CD4-positive, CD25-positive, alpha-beta regulatory T cell (primary cell): ENCODE measurements around the gene RALGAPA1. TPM values are rescaled to one million over a fixed set of nuclear protein-coding genes. Genes with fewer than 3 reads are reported as not detected.

Source experiments
- ATAC-seq, 2 donors: fragments of 150-1000 bp; cut with Tn5 transposase; one replicate each; pipeline ENCODE4 v1.10.0; 2021; ENCODE audit warnings: low read depth in 2 of 2, moderate number of reproducible peaks in 2 of 2, moderate library complexity in 1 of 2
- DNase-seq, 3 donors: peaks; one replicate each; pipeline versions ENCODE4 v3.0.0 to v3.0.0-alpha.2; 2012 to 2022; ENCODE audit warnings: mixed read lengths in 1 of 3
- H3K27ac ChIP-seq: one replicate; pipeline ENCODE4 v1.7.0; 2013; ENCODE audit warnings: mild to moderate bottlenecking, low read length; ENCODE audit not compliant: insufficient read depth, poor library complexity, severe bottlenecking
- H3K27me3 ChIP-seq: one replicate; pipeline ENCODE4 v1.7.0; 2013; ENCODE audit warnings: low read length; ENCODE audit not compliant: control insufficient read depth, insufficient read depth
- H3K36me3 ChIP-seq: one replicate; pipeline ENCODE4 v1.7.0; 2013; ENCODE audit warnings: mild to moderate bottlenecking, low read length, moderate library complexity; ENCODE audit not compliant: control insufficient read depth, insufficient read depth
- H3K4me1 ChIP-seq: 2 replicates; pipeline ENCODE4 v1.7.0; 2013; ENCODE audit warnings: mild to moderate bottlenecking, low read length; ENCODE audit not compliant: insufficient read depth, control insufficient read depth, poor library complexity, severe bottlenecking
- H3K4me3 ChIP-seq: one replicate; pipeline ENCODE4 v1.7.0; 2013; ENCODE audit warnings: low read depth, mild to moderate bottlenecking, low read length, moderate library complexity
- H3K9me3 ChIP-seq, 2 experiments: 1 replicate in 1 of 2; 2 replicates in 1 of 2; pipeline ENCODE4 v1.7.0; 2013; ENCODE audit warnings: low read length in 2 of 2, mild to moderate bottlenecking in 1 of 2, moderate library complexity in 1 of 2; ENCODE audit not compliant: control insufficient read depth in 2 of 2
- H3K27ac Mint-ChIP-seq, 3 donors: one replicate each; pipeline ENCODE4 v1.8.0; 2020 to 2022; ENCODE audit warnings: mild to moderate bottlenecking in 3 of 3, mixed read lengths in 3 of 3, moderate library complexity in 2 of 3
- H3K27me3 Mint-ChIP-seq: one replicate; pipeline ENCODE4 v1.8.0; 2022; ENCODE audit warnings: mild to moderate bottlenecking, mixed read lengths
- H3K36me3 Mint-ChIP-seq: one replicate; pipeline ENCODE4 v1.8.0; 2020; ENCODE audit warnings: mixed read lengths
- H3K4me1 Mint-ChIP-seq, 4 donors: one replicate each; pipeline ENCODE4 v1.8.0; 2020 to 2022; ENCODE audit warnings: mixed read lengths in 4 of 4, mild to moderate bottlenecking in 1 of 4
- H3K4me3 Mint-ChIP-seq, 4 donors: one replicate each; pipeline ENCODE4 v1.8.0; 2020 to 2022; ENCODE audit warnings: mild to moderate bottlenecking in 4 of 4, mixed read lengths in 4 of 4, moderate library complexity in 3 of 4
- H3K9me3 Mint-ChIP-seq, 7 donors: one replicate each; pipeline ENCODE4 v1.8.0; 2020 to 2022; ENCODE audit warnings: mixed read lengths in 7 of 7, mild to moderate bottlenecking in 3 of 7, moderate library complexity in 2 of 7
- polyA plus RNA-seq, 4 donors: library from polyadenylated mRNA; unstranded; fragments of 300-500 nt; fragmentation: Illumina TruSeq; gene quantifications; one replicate each; pipeline ENCODE4 v1.2.3, GENCODE V29; 2021
- total RNA-seq: library from RNA; stranded (reverse); gene quantifications from one replicate; pipeline ENCODE4 v1.2.3, GENCODE V29; 2022

RALGAPA1 gene
- total and polyA plus RNA-seq, 5 donors from 2014 or later = 14.0 to 93.6 (median 20.3) TPM

GRCh38 chr14:35807131-35807961 lies 1.7 kb downstream of the RALGAPA1 start:
- peaks cover 20 to 43% (median 32%) of the 10 kb centered on the region in 4 donors for H3K4me1 Mint-ChIP-seq
- ATAC-seq (no peak), DNase-seq (no peak)
- peaks cover 6% of the 10 kb centered on the region for H3K27me3 Mint-ChIP-seq
- Histone ChIP-seq H3K9me3 (no peaks in the 10 kb centered on the region), H3K27ac (no peak overlapping the region), H3K27me3 (no peaks in the 10 kb centered on the region), H3K36me3 (no peaks in the 10 kb centered on the region), H3K4me1 (peaks cover 24% of the 10 kb centered on the region), H3K4me3 (peak overlapping the region; percentile 87)
- peak overlapping the region in 2 of 3 donors; percentile 81 to 98 for H3K27ac Mint-ChIP-seq
- H3K4me3 Mint-ChIP-seq = peak overlapping the region; percentile 84 to 98 (median 92)
- no peaks in the 10 kb centered on the region for H3K9me3 Mint-ChIP-seq
- peaks cover 9% of the 10 kb centered on the region for H3K36me3 Mint-ChIP-seq

GRCh38 chr14:35806006-35806907 lies 2.8 kb downstream of the RALGAPA1 start:
- no peak overlapping the region for H3K27ac ChIP-seq
- ATAC-seq (no peak), DNase-seq (no peak)
- Mint-ChIP-seq H3K9me3 (no peaks in the 10 kb centered on the region), H3K36me3 (peaks cover 9% of the 10 kb centered on the region), H3K4me1 (peaks cover 20 to 54% (median 42%) of the 10 kb centered on the region in 4 donors), H3K27me3 (peaks cover 6% of the 10 kb centered on the region), H3K27ac (peak overlapping the region in 1 of 3 donors; percentile 98), H3K4me3 (peak overlapping the region; percentile 35 to 98 (median 76))
- peak overlapping the region; percentile 87 for H3K4me3 ChIP-seq
- no peaks in the 10 kb centered on the region for H3K36me3 ChIP-seq
- no peaks in the 10 kb centered on the region for H3K9me3 ChIP-seq
- peaks cover 24% of the 10 kb centered on the region for H3K4me1 ChIP-seq
- no peaks in the 10 kb centered on the region for H3K27me3 ChIP-seq

- no peak for ATAC-seq
- H3K27ac Mint-ChIP-seq = no peak overlapping the region
- H3K36me3 Mint-ChIP-seq = peaks cover 11% of the 10 kb centered on the region
- no peak overlapping the region for H3K4me3 ChIP-seq
- H3K9me3 Mint-ChIP-seq = no peaks in the 10 kb centered on the region
- no peaks in the 10 kb centered on the region for H3K27me3 ChIP-seq
- no peaks in the 10 kb centered on the region for H3K9me3 ChIP-seq
- no peaks in the 10 kb centered on the region for H3K4me1 ChIP-seq
- H3K27me3 Mint-ChIP-seq = no peaks in the 10 kb centered on the region
- no peak overlapping the region for H3K4me3 Mint-ChIP-seq
- peaks cover 14 to 63% (median 46%) of the 10 kb centered on the region in 4 donors for H3K4me1 Mint-ChIP-seq
- DNase-seq = no peak
- H3K27ac ChIP-seq = no peak overlapping the region
- no peaks in the 10 kb centered on the region for H3K36me3 ChIP-seq
Observed at GRCh38 chr14:35797796-35798195, 11.3 kb downstream of the RALGAPA1 start.

GRCh38 chr14:35789651-35790050 lies 19.4 kb downstream of the RALGAPA1 start:
- Histone ChIP-seq H3K4me3 (no peak overlapping the region), H3K9me3 (no peaks in the 10 kb centered on the region), H3K36me3 (no peaks in the 10 kb centered on the region), H3K27me3 (no peaks in the 10 kb centered on the region), H3K27ac (no peak overlapping the region), H3K4me1 (no peaks in the 10 kb centered on the region)
- no peaks in the 10 kb centered on the region for H3K27me3 Mint-ChIP-seq
- no peaks in the 10 kb centered on the region for H3K9me3 Mint-ChIP-seq
- DNase-seq = no peak
- peaks cover 25 to 48% (median 26%) of the 10 kb centered on the region in 4 donors for H3K4me1 Mint-ChIP-seq
- ATAC-seq = no peak
- H3K36me3 Mint-ChIP-seq = peaks cover 6% of the 10 kb centered on the region
- no peak overlapping the region for H3K27ac Mint-ChIP-seq
- H3K4me3 Mint-ChIP-seq = no peak overlapping the region

GRCh38 chr14:35786856-35787255 lies 22.2 kb downstream of the RALGAPA1 start:
- Mint-ChIP-seq H3K36me3 (peaks cover 10% of the 10 kb centered on the region), H3K27ac (peak overlapping the region in 1 of 3 donors; percentile 6), H3K4me1 (peaks cover 33 to 57% (median 36%) of the 10 kb centered on the region in 4 donors), H3K9me3 (peaks cover 0 to 4% (median under 1%) of the 10 kb centered on the region in 7 donors), H3K4me3 (no peak overlapping the region), H3K27me3 (no peaks in the 10 kb centered on the region)
- no peaks in the 10 kb centered on the region for H3K36me3 ChIP-seq
- H3K27me3 ChIP-seq = no peaks in the 10 kb centered on the region
- H3K4me3 ChIP-seq = no peak overlapping the region
- no peak overlapping the region for H3K27ac ChIP-seq
- no peaks in the 10 kb centered on the region for H3K4me1 ChIP-seq
- H3K9me3 ChIP-seq = peaks cover 0 to 1% of the 10 kb centered on the region in 2 experiments
- no peak for ATAC-seq
- DNase-seq = no peak

- Mint-ChIP-seq H3K4me1 (peaks cover 28 to 41% (median 35%) of the 10 kb centered on the region in 4 donors), H3K27me3 (no peaks in the 10 kb centered on the region)
Observed at GRCh38 chr14:35783699-35784098, 25.4 kb downstream of the RALGAPA1 start.

GRCh38 chr14:35779368-35779767 lies 29.7 kb downstream of the RALGAPA1 start:
- H3K4me3 ChIP-seq = no peak overlapping the region
- DNase-seq (no peak), ATAC-seq (no peak)
- Mint-ChIP-seq H3K4me3 (no peak overlapping the region), H3K4me1 (peaks cover 15 to 36% (median 22%) of the 10 kb centered on the region in 4 donors), H3K9me3 (peaks cover 0 to 21% (median 12%) of the 10 kb centered on the region in 7 donors), H3K36me3 (peaks cover 23% of the 10 kb centered on the region), H3K27me3 (no peaks in the 10 kb centered on the region), H3K27ac (no peak overlapping the region)
- H3K9me3 ChIP-seq = peaks cover 11 to 13% of the 10 kb centered on the region in 2 experiments
- H3K36me3 ChIP-seq = peaks cover 9% of the 10 kb centered on the region
- H3K27me3 ChIP-seq = no peaks in the 10 kb centered on the region
- no peak overlapping the region for H3K27ac ChIP-seq
- no peaks in the 10 kb centered on the region for H3K4me1 ChIP-seq

More at GRCh38 chr14:35783699-35784098, 25.4 kb downstream of the RALGAPA1 start:
- H3K4me3 Mint-ChIP-seq = no peak overlapping the region
- no peaks in the 10 kb centered on the region for H3K36me3 ChIP-seq
- peaks cover 0 to 21% (median 12%) of the 10 kb centered on the region in 7 donors for H3K9me3 Mint-ChIP-seq
- DNase-seq = no peak
- H3K9me3 ChIP-seq = peaks cover 11 to 13% of the 10 kb centered on the region in 2 experiments
- H3K4me1 ChIP-seq = no peaks in the 10 kb centered on the region
- no peak overlapping the region for H3K27ac ChIP-seq
- ATAC-seq = no peak
- no peak overlapping the region for H3K4me3 ChIP-seq
- H3K27ac Mint-ChIP-seq = no peak overlapping the region
- H3K36me3 Mint-ChIP-seq = peaks cover 24% of the 10 kb centered on the region
- H3K27me3 ChIP-seq = no peaks in the 10 kb centered on the region
